Measurements from ENCODE around the gene BCLAF3.

GRCh38 chrX:19947612-19948011 is 43.2 kb downstream of the BCLAF3 start:
- no peak for TF ChIP-seq ZNF274 (IDR thresholded peaks at IDR 0.05; ENCODE audit: low read depth, low read length)
- TF ChIP-seq YY1 (IDR thresholded peaks at IDR 0.05; ENCODE audit: insufficient read depth, insufficient read length), result no peak
- TF ChIP-seq SUZ12 (IDR thresholded peaks at IDR 0.05; ENCODE audit: extremely low read depth, insufficient read depth, insufficient read length), result no peak
